GM19463 (cell line): Measurements from ENCODE around the gene H2AZ1.
"Not testable (repeated sequence)": the region's sequence is repeated elsewhere in the genome, so short reads cannot be mapped to it uniquely, and the experiment has no call there.

ENCODE experiments used
- ATAC-seq: cut with Tn5 transposase; IDR thresholded peaks from one replicate; pipeline ENCODE4 v1.9.1; 2021; ENCODE audit warnings: mild to moderate bottlenecking, moderate library complexity; ENCODE audit not compliant: unreplicated experiment

H2AZ1 gene

GRCh38 chr4:99949999-99950912, at the start of gene H2AZ1:
Gene H2AZ1 (minus strand): TSS chr4:99950275. CDS start chr4:99950170, 105 bp downstream.
- peak; percentile 57 for ATAC-seq

- peak; percentile 57 for ATAC-seq
These were observed 48.2 kb upstream of the H2AZ1 start for GRCh38 chr4:99998062-99998867.

- no peak for ATAC-seq
These were observed 41.7 kb upstream of the H2AZ1 start for GRCh38 chr4:99991741-99992140.

GRCh38 chr4:99987681-99988080, 37.6 kb upstream of the H2AZ1 start:
- ATAC-seq, result no peak

GRCh38 chr4:99986792-99987191, 36.7 kb upstream of the H2AZ1 start:
- ATAC-seq, result no peak

GRCh38 chr4:99983289-99983943, 33.3 kb upstream of the H2AZ1 start:
- ATAC-seq, result peak; percentile 39

- no peak for ATAC-seq
These were observed 29.8 kb upstream of the H2AZ1 start for GRCh38 chr4:99979872-99980271.

GRCh38 chr4:99971453-99972111, 21.5 kb upstream of the H2AZ1 start:
- ATAC-seq, result no peak

- ATAC-seq, result no peak
These were observed 18.3 kb upstream of the H2AZ1 start for GRCh38 chr4:99968330-99968729.

GRCh38 chr4:99966692-99967091, 16.6 kb upstream of the H2AZ1 start:
- ATAC-seq, result no peak

GRCh38 chr4:99965674-99966350, 15.7 kb upstream of the H2AZ1 start:
- ATAC-seq, result no peak

- ATAC-seq, result no peak
These were observed 15.1 kb upstream of the H2AZ1 start for GRCh38 chr4:99965173-99965572.

GRCh38 chr4:99961711-99962110, 11.6 kb upstream of the H2AZ1 start:
- ATAC-seq, result no peak

- ATAC-seq, result no peak
These were observed 10.6 kb upstream of the H2AZ1 start for GRCh38 chr4:99960648-99961047.

GRCh38 chr4:99958207-99958606, 8.1 kb upstream of the H2AZ1 start:
- ATAC-seq, result not testable (repeated sequence)

GRCh38 chr4:99950913-99951254, 809 bp upstream of the H2AZ1 start:
- no peak for ATAC-seq

GRCh38 chr4:99949034-99949998, 759 bp downstream of the H2AZ1 start:
- peak; percentile 16 for ATAC-seq

- no peak for ATAC-seq
These were observed 2.5 kb downstream of the H2AZ1 start for GRCh38 chr4:99947608-99948007.

GRCh38 chr4:99947190-99947578, 2.9 kb downstream of the H2AZ1 start:
- ATAC-seq, result no peak
